ENCODE data around the gene SIAH3.

The SIAH3 gene

DNA sequence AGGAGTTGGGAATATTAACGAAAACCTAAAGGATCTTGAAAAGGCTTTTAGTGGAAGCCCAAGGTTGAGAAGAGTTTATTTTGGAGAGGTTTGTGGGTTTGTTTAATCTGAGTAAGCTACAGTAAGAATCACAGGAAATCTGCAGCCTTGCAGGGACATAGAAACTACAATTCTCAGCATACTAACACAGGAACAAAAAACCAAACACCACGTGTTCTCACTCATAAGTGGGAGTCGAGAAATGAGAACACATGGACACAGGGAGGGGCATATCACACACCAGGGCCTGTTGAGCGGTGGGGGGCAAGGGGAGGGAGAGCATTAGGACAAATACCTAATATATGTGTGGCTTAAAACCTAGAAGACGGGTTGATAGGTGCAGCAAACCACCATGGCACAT lies 8.7 kb upstream of the SIAH3 start:
- DNase-seq, result no peak

DNA sequence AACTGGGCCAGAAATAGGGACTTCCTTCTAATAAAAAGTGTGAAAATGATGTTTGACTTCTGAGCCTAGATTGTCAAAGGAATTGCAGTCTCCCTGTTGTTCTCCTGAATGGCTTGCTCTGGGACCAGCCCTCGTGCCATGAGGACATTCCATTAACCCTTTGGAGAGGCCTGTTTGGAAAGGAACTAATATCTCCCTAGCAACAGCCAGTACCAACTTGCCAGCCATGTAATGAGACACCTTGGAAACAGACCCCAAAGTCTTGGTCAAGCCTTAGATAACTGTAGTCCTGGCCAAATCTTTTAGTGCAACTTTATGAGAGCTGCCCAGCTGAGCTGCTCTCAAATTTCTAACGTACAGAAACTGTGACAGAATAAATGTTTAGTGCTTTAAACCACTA lies 8.2 kb upstream of the SIAH3 start:
- no peak for DNase-seq

DNA sequence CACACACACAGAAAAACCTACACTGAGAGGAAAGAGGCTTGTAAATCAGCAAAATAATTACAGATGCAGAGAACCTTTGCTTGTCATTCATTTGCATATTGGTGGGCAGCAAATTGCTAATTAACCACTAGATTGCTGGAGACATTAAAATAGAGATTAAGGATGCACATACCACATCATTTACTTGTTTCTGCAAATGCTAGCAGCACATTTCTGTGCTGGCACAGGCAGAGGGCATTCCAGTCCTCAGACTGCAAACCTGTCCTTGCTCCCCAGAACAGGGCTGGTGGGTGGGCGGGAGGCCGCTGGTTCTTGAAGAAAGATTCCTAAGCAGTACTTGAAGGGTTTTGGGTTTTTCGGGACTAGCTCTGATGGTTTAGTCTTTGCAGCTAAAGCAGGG lies 941 bp upstream of the SIAH3 start:
- DNase-seq, result no peak

DNA sequence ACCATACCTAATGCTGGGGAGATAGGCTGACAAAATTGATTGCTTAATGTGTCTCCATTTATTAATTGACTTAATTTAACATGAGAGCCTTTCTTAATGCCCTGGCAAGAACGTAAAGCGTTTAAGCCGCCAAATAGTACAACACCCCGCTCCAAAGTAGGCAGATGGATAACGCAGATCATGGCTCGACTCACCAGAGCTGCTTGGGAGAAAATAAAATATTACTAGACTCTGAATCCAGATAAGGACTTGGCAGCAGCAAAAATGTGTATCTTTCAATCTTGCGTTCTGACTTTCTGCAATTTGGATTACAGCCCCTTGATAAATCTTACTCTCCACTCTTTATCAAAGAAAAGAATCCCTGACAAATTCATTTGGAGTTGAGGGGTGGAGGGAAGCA lies 403 bp upstream of the SIAH3 start:
- no peak for DNase-seq

DNA sequence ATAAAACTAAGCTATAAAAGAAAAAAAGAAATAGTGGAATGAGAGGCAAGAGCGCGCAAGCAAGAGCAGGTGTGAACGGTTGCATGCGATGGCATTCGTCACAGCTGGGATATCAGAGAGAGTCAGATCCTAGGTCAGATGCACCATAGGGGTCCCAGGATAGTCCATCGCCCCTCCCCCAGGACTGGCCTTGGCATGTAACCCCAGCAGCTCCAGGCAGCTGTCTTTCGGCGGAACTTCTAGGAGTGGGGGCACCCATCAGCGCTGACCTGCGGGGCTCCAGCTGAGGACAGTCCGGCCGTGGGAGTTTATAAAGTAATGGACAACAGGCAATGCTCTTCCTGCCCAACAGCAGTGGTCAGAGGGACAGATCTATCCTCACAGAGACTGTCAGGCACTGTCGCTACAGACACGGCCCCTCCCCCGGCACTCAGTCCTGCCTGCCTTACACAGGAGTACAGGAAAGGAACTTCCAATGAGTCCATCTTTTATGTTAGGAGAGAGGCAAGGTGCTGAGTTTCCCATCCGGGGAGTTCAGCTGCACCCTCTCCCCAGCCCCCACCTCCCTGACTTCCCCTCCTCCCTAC lies 1.4 kb downstream of the SIAH3 start:
- DNase-seq, result no peak

DNA sequence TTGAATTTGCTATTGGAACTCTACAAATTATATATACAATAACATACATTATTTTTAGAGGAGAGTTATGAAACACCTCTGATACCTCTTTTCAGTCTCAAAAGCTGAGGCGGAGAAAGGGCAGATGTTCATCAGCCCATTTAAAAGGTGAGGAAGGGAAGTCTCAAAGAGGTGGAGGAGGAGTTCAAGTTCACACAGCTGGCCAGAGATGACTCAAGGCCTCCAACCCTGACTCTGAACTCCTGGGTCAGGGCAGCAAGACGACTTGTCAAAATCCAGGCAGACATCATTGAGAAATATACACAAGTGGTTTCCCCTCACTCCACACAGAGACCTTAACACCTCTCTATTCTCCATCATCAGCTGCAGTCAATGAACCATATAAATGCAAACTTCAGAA lies 2.1 kb downstream of the SIAH3 start:
- no peak for DNase-seq

DNA sequence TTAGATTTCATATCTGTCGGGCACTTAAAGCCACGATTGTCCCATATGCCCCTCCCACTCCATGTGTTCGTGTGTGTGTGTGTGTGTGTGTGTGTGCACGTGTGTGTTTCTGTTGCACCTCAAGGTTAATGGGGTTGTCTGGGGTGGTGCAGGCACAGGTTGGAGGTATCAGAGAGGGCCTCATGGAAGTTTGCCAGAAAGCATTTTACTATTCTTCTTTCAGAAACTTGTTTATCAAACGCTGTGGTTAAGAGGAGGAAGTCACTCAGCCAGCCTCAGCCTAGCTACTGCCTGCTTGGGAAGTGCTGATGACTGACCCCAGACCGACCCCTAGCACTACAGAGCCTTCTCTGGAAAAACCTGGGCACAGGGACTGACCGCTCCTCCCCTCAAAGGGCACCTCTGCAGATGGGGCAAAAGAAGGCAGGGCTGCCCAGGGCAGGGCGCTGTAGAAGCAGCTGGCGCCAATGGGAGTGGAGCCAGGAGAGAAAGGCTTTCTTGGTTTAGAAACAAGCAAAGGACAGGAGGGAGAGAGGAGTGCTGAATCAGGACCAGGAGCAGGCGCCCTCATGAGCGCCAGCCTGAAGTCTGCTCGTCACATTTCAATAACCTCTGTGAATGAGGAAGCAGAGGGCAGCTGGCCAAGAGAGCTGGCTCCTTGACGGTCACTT lies 3.9 kb downstream of the SIAH3 start:
- peak; percentile 66 for DNase-seq

DNA sequence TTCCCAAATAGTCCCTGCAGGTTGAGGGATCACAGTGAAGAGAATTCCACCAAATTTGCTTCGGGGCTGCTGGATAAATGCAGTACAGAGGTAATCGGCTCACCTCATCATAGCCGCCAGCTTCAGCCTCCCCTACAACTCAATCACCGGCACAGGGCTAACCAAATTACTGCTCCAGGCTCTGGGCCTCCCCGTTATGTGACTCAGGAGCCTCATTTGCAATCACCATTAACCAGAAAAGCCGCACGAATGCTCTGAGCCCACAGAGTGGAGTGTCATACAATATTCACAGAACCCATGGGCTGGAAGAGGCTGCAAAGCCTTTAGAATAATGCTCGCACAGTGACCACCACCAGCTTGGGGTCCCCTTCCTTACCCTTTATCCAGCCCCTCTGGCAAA lies 4.9 kb downstream of the SIAH3 start:
- no peak for DNase-seq

DNA sequence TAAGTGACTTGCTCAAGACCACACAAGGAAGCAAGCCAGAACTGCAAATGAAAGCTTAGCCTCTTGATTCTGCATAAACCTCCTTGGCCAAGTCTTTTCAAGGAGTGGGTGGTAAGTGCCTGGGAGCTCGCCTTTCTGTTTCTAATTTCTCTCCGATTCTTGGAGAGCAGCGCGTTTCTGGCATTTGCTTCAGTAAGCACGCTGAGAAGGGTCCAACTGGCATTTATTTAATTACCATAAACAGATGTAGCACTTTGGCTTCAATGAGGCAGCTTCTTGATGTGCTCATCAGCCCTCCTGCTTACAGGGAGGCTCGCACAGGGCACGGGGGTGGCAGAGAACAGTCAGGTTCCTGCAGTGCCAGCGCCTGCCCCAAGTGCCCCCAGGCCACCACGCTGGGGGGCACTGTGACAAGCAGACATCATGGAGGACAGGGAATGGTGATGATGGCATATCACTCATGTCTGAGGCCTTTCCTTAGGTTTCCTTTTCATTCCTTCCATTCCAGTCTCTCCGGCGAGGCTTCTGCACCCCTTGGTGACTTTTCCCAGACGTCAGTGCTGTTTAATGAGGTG lies 13.3 kb downstream of the SIAH3 start:
- DNase-seq, result no peak

DNA sequence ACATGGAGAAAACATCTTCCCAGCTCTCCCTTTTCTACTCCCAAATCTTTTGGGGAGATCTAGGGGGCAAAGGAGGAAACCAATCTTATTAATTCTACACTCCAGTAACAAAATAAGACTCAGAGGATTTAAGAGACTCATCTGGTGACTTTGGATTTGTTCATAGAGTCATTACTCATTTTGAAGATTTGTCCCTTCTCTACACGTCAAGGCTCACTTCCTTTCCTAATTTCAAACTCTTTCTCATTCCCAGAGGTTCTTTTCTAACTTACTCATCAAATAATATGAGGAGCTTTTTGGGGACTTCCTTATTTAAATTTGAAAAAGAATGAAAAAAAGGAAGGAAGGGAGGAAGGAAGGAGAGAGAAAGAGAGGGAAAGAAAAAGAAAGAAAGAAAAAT lies 14.4 kb downstream of the SIAH3 start:
- no peak for DNase-seq

DNA sequence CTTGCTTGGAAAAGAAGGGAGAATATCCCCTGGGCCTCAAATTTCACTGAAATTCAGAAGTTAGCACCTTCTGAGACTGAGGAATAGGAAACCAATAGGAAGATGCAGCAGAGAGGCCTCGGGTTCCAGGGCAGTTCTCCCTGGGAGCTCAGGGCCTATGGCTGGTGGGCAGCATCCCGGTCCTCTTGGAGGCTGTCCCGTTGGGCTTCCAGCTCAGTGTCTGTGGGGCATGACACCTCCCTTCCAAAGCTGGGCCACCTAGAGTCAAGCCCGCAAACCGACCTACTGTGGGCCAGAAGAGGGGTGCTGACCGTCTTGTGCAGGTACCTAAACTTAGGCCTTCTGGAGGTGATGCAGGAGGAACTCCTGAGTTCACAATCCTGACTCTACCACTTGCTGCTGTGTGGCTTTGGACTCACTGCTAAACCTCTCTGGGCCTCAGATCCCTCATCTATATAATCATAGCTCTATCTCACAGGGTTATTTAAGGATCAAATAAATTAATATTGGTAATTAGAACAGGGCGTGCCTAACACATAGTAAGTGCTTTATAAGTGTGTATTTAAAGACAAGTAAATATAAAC lies 17.1 kb downstream of the SIAH3 start:
- DNase-seq, result no peak

DNA sequence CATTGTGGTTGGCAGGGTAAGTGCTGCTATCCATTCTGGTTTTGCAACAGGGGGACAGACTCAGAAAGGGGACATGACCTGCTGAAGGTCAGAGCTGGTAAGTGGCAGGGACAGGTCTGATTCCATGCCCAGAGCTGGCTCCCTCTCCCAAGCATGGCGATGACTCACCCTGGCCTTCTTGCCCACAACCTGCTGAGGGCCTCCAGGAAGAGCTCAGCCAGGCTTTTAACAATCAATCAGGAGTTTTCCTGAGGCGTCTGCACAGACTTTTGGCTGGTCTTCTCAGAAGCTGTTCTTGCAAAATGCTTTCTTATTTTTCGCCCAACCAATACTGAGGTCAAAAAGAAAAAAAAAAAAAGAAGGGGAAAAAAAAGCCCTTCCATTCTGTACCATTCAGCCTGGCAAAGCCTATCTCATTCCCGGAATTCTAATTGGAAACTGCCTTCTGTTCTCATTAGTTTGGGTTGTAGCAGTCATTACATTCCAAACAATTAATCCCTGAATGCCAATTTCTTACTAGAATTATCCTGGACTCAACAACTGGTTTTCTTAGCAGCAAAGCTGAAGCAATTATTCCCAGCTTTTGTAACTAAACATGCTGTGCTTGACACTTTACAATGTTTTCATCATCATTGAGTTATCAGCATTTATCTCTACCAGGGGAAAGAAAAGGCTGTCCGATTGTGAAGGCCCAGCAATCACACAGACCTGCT lies 17.7 kb downstream of the SIAH3 start:
- DNase-seq, result no peak

DNA sequence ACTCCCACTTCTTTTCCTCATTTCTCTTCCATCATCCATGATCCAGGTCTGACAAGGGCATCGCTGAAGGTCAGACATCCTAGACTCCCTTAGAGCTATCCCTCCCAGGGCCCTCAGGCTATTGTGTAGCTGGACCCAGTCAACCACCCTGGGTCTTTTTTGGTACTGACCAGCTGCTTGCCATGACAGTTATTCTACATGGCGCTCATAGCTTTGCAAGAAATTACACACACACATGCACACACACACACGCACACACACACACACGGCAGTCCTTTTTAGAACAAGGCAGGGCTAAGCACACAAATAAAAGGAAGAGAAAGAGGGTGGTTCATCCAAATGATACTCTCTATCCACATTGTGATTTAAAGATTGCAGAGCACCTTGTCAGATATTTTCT lies 18.3 kb downstream of the SIAH3 start:
- DNase-seq, result no peak

DNA sequence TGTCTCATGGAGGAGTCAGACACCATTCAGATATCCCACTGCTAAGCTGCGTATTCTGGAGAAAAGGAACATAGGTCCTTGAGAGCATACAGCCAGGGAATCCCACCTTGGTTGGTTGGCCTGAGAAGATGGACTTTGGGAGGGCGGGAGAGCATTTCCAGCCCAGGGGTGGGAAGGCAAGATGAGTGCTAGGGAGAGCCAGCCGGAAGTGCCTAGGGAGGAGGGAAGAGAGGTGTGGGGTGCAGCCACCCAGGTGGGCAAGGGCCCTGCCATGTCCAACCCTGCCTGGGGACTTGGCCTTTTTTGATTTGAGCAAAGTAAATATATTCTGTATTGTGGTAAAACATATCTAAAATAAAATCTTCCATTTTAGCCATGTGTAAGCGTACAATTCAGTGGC lies 19.7 kb downstream of the SIAH3 start:
- no peak for DNase-seq

DNA sequence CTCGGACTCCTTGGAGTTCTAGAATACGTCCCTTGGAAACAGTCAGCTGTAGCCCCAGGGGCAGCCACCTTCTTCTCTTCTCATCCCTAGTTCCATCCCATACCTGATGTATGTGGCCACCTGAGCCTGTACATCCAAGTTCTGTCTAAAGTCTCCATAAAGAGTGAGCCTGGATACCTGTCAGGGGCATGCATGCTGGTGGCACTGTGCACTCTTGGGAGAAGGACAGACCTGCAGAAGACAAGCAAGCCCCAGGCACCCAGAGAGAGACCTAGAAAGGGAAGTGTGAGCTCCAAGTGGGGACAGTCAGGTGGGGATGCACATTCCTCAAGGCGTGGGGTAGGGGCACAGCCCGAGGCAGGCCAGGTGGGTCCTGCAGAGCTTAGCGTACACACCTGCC lies 21.4 kb downstream of the SIAH3 start:
- DNase-seq, result no peak

DNA sequence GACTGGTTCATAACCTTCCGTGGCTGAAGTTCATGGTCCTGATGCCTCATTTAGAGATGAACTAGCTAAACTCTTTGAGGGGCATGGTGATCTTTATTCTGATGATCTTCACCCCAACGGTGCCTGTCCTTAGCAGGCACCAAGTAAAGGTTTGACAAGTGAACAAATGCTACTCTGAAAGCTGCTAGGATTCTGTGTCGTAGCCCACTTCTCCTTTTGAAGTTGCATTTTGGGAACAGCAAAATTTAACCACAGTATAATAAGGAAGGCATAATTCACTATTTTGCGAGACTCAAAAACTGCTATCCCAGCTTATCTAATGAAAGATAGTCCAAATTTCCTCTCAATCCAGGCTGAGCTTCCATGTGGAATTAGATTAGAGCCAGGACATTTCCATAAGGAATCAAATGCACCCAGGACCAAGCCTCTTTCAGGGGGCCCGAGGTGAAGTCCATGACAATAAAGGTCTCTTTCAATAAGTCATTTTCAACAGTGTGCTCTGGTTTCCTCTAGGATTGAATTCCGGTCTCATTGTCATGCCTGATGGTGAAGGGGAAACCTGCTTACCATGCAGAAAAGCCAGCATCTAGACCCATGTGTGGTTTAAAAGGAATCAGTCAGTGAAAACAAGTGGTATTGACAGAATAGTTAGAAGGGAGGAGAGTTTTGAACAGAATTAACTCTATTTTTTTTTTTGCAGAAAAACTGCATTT lies 23.1 kb downstream of the SIAH3 start:
- no peak for DNase-seq

DNA sequence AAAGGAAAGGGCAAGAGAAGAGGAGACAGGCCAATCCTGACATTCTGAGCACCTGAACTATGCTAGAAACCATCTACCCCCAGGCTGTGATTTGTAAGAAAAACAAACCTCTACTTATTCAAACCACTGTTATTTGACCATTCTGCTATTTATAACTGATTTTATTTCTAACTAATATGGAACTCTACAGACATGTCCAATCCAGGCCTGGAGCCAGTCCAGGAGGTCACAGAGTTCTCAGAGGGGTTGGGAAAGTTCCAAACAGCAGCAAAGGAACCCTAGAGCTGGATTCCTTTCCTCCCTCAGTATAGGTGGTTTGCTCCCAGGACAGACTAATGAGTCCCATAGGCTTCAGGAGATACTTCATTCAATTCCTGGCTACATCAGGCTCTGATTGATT lies 24.2 kb downstream of the SIAH3 start:
- no peak for DNase-seq

DNA sequence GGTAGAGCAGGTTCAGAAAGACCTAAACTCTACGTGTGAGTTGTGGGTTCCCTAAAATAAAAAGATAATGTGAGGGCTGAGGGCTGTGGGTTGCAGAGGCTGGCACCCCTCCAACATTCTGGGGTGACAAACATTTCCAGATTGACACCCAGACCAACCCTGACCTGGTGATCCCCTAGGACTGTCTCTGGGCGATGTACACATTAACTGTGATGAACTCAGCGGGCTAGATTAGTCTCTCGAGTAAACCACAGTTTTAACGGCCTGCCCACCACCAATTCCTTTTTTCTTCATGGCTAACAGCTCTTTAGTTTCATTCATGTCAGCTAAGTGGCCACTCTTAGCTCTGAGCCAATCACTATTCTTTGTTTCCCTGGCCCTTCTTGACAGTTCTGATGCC lies 24.8 kb downstream of the SIAH3 start:
- no peak for DNase-seq

DNA sequence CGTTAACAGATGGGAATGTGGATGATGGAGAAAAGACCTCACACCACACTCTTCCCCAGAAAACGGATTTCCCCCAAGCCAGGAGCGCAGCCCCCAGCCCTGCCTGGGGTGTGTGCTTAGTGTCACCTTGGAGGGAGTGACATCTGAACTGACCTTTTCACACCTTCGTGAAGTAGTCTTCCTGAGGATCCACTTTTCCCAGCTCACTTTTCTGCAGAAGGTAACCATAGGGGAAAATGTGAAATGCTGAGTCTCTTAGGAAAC lies 26.2 kb downstream of the SIAH3 start:
- DNase-seq, result no peak

DNA sequence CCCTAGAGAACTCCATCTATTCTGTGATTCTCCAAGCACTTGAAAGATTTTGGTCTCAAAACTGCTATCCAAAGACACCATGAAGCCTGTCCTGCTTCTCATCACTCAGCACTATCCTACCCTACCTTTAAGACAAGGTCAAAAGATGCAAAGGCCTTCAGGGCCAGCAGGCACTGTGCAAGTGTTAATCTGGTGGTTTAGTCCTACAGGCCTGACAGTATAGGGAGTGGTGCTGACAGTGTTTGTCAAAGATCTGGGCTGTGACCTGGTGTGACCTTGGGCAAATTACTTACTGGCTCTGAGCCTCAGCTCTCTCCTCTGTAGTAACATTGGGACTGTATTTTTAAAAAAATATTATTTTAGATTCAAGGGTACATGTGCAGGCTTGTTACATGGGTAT lies 28.0 kb downstream of the SIAH3 start:
- no peak for DNase-seq

DNA sequence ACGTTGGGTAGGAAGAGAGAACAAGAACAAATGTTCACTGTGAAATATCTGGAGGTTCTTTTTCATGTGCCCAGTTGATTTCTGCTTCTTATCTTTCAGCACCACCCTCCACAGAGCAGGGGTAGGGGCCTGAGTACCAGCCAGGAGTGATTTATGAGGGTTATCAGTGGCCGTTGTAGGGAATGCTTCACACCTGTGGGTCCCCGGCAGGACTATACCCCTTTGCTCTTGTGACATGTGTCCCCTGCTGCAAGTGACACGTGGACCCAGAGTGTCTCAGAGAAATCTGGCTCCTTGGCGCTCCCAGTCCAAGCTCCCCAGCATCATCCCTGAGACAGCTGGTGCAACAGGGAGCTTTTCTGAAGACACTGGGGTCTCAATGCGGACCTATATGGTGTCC lies 29.7 kb downstream of the SIAH3 start:
- no peak for DNase-seq

DNA sequence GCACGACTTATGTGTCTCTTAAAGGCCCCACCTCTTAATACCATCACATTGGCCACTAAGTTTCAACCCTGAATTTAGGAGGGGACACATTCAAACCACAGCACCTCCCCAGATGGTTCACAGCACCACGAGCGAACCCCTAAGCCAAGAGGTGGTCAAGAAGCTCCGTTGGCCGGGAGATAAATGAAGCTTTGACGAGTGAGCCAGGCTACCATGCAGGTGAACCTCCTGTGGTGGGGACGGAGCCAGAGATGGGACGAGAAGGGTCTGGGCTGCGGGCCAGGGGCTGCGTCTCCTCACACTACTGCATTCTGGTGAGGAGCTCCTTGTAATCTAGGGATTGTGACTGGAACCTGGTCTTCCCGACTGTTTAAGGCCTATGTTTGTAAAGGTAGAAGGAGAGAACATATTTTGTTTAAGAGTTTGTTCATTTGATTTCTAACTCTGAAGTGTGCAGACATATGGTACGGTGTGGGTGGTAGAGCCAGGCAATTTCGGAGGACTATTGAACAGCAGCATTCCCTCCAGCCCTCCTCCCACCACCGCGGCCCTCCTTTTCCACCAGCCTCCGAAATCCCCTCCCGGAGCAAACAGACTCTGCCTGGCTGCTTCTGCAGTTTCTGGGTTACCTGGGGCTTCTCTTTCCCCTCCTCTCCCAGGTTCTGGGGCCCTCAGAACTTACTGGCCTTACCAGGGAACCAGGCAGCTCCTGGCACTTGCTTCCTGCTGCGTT lies 31.3 kb downstream of the SIAH3 start:
- no peak for DNase-seq

DNA sequence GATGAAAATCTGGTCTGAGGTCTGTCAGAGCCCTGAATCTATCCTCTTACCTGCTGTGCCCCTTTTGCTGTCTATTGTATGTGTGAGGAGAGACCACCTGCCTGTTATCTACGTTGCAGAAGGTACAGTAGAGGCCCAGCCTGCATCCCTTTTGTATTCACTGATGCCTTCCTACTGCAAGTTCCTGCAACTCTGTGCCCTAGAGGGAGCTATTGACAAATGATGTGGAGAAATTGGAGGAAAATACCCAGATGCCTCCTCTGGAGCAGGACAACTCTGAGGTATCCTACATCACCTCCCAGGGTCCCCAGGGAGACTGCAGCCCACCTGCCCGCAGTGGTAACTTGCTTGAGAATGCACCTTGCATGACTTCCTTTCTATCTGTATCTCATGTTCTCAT lies 33.7 kb downstream of the SIAH3 start:
- DNase-seq, result no peak

All from CD4-positive, alpha-beta T cell treated with Interleukin-6 for 4 hours (primary cell).